ENCODE measurements around the gene CNTN5. TPM values are rescaled to one million over a fixed set of nuclear protein-coding genes. Genes with fewer than 3 reads are reported as not detected.

Gene CNTN5
- total RNA-seq, 4 donors from 2014 or later: 0.51 to 2.3 (median 0.58) TPM; not detected in 1

DNA sequence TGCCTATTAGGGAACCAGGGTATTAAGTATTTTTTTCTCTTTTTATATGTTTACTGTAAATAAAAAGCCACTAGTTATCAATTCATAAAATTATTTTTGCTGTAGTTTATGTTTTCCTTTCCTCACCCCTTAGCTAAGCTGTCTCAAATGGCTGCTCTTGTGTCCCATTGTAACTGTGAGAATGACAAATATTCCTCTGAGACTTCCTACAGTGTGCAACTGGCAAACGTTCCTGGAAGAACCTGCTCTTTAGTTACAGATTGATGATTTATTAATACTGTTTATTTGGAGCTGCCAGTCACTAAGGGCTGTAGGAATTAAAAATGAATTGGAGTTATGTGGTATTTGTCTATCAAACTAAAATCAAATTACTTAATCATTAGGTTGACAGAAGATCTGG is 990.9 kb downstream of the CNTN5 start:
- DNase-seq: no peak
- H3K27me3 ChIP-seq: no peaks in the 10 kb centered on the region
- intact Hi-C loops (cut with DNase I; ENCODE audit: low total_unique reads): no loop called here

DNA sequence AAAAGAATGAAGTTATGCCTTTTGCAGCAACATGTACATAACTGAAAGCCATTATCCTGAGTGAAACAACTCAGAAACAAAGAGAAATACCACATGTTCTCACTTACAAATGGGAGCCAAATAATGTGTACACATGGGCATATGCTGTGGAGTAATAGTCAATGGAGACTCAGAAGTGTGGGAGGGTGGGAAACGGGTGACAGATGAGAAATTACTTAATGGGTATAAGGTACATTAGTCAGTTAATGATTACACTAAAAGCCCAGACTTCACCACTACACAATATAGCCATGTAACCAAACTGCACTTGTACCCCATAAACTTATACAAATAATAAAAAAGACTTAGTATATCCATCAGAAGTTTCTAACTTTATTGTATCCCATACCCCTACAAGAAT is 992.3 kb downstream of the CNTN5 start:
- Histone ChIP-seq H3K4me3 (no peak overlapping the region), H3K36me3 (no peaks in the 10 kb centered on the region), H3K27me3 (no peaks in the 10 kb centered on the region), H3K4me1 (no peaks in the 10 kb centered on the region), H3K9me3 (no peaks in the 10 kb centered on the region), H3K27ac (no peak overlapping the region)
- TF ChIP-seq POLR2A (IDR thresholded peaks at IDR 0.05) (no peak), CTCF (IDR thresholded peaks at IDR 0.05) (no peak)
- DNase-seq: no peak
- intact Hi-C loops (cut with DNase I; ENCODE audit: low total_unique reads): no loop called here

More for the DNA sequence above, 990.9 kb downstream of the CNTN5 start:
- Histone ChIP-seq H3K4me1 (no peaks in the 10 kb centered on the region), H3K9me3 (no peaks in the 10 kb centered on the region), H3K27ac (no peak overlapping the region), H3K36me3 (no peaks in the 10 kb centered on the region), H3K4me3 (no peak overlapping the region)
- no peak for TF ChIP-seq POLR2A (IDR thresholded peaks at IDR 0.05)
- TF ChIP-seq CTCF (IDR thresholded peaks at IDR 0.05): no peak

DNA sequence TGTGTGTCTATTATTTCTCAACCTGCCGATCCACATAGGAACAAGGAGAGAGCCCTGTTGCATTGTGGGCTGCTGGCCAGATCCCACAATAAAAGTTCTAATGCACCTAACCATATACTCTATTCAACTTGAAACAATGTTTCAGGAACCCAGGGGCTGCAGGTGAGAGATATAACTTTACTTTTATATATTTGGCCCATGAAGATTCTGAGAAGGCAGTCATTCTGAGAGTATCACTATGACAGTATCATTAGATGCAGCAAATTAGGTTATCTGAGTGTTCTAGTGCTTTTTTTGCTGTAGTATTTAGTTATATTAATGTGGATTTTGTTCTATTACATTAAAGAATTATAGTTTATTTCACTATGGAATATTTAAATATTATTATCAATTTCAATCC is 1011.2 kb downstream of the CNTN5 start:
- Histone ChIP-seq H3K4me3 (no peak overlapping the region), H3K27me3 (no peaks in the 10 kb centered on the region), H3K9me3 (no peaks in the 10 kb centered on the region), H3K27ac (no peak overlapping the region), H3K36me3 (no peaks in the 10 kb centered on the region), H3K4me1 (no peaks in the 10 kb centered on the region)
- intact Hi-C loops (cut with DNase I; ENCODE audit: low total_unique reads): no loop called here
- no peak for DNase-seq
- TF ChIP-seq POLR2A (IDR thresholded peaks at IDR 0.05) (no peak), CTCF (IDR thresholded peaks at IDR 0.05) (no peak)

- TF ChIP-seq POLR2A (IDR thresholded peaks at IDR 0.05): no peak
- TF ChIP-seq CTCF (IDR thresholded peaks at IDR 0.05): no peak
- Histone ChIP-seq H3K4me3 (no peak overlapping the region), H3K9me3 (no peaks in the 10 kb centered on the region), H3K4me1 (no peaks in the 10 kb centered on the region), H3K27ac (no peak overlapping the region), H3K27me3 (no peaks in the 10 kb centered on the region), H3K36me3 (no peaks in the 10 kb centered on the region)
- intact Hi-C loops (cut with DNase I; ENCODE audit: low total_unique reads): loop anchor here (5.0 kb wide), 1 partner anchor 36 kb away; no protein-coding TSS in a partner anchor
- no peak for DNase-seq
These were observed 1040.3 kb downstream of the CNTN5 start for GRCh38 chr11:100061006-100061405.

DNA sequence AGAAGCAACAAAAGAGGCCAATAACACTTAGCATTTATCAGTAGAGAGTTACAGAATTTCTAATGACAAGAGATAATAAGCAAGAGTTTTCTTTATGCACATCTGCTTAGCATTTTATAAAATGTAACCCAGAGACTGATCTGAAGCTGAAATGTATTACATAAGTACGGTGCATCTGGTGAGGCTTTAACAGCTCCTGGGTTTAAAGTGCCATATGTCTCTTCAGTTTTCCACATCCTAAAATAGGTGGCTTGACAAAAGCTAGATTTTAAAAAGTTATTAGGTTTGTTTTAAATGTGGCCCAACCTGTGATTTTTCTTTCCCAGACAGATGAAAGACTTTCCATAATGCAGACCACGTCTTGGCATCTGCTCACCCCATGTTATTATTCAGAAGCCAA is 1045.7 kb downstream of the CNTN5 start:
- H3K36me3 ChIP-seq: no peaks in the 10 kb centered on the region
- H3K27me3 ChIP-seq: no peaks in the 10 kb centered on the region
- no peaks in the 10 kb centered on the region for H3K9me3 ChIP-seq
- no peaks in the 10 kb centered on the region for H3K4me1 ChIP-seq
- intact Hi-C loops (cut with DNase I; ENCODE audit: low total_unique reads): no loop called here
- H3K4me3 ChIP-seq: no peak overlapping the region
- H3K27ac ChIP-seq: no peak overlapping the region
- TF ChIP-seq CTCF (IDR thresholded peaks at IDR 0.05) (no peak), POLR2A (IDR thresholded peaks at IDR 0.05) (no peak)
- DNase-seq: no peak

Measured in uterus (tissue), 4 donors.